Measurements from ENCODE around the gene TUFT1. TPM values are rescaled to one million over a fixed set of nuclear protein-coding genes. Genes with fewer than 3 reads are reported as not detected.
"Not testable (repeated sequence)": the region's sequence is repeated elsewhere in the genome, so short reads cannot be mapped to it uniquely, and the experiment has no call there.

TUFT1 gene
- total and polyA plus RNA-seq, 11 donors: 2.1 to 13.6 (median 4.3) TPM

DNA sequence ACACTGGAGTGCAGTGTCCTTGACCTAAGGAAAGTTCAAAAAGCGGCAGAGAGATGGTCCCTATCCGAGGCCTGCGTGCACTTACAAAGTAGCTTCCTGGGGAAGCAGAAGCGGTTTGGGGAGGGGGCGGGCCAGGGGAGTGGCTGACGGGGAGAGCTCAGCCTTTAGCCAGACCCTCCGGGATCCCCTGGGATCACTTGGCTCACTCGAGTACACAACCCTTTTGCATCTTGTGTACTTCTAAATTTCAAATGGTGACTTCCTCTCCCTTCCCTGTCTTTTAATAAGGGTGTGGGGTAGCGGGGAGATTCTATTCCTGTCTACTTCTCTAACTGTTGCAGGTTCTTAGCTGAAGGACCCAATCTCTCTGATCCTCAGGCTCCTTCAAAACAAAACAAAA lies 53.6 kb downstream of the TUFT1 start:
- WGBS, 4 donors: 15 to 23% (median 20%) methylated on average over 7 to 9 of the region's 9 CpGs
- DNase-seq (no peak), ATAC-seq (no peak)
- peak overlapping the region in 3 of 12 donors; percentile 5 to 18 (median 13) for H3K4me3 ChIP-seq
- H3K9me3 ChIP-seq: peaks cover 0 to 13% (median 1%) of the 10 kb centered on the region in 12 donors
- no peaks in the 10 kb centered on the region for H3K36me3 ChIP-seq
- H3K27ac ChIP-seq: no peak overlapping the region
- intact Hi-C loops (cut with DNase I): loop anchor here (1.0 to 10.0 kb wide), 8 partner anchors 139 to 244 kb away; partner anchors contain the start of genes C2CD4D (in 6 of the 10) and RORC (in 1 of the 10)
- peaks cover 0 to 7% (median 0%) of the 10 kb centered on the region in 12 donors for H3K4me1 ChIP-seq
- TF ChIP-seq, protein P1, sequence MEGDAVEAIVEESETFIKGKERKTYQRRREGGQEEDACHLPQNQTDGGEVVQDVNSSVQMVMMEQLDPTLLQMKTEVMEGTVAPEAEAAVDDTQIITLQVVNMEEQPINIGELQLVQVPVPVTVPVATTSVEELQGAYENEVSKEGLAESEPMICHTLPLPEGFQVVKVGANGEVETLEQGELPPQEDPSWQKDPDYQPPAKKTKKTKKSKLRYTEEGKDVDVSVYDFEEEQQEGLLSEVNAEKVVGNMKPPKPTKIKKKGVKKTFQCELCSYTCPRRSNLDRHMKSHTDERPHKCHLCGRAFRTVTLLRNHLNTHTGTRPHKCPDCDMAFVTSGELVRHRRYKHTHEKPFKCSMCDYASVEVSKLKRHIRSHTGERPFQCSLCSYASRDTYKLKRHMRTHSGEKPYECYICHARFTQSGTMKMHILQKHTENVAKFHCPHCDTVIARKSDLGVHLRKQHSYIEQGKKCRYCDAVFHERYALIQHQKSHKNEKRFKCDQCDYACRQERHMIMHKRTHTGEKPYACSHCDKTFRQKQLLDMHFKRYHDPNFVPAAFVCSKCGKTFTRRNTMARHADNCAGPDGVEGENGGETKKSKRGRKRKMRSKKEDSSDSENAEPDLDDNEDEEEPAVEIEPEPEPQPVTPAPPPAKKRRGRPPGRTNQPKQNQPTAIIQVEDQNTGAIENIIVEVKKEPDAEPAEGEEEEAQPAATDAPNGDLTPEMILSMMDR (IDR thresholded peaks at IDR 0.05): no peak
- TF ChIP-seq POLR2A (IDR thresholded peaks at IDR 0.05): no peak
- peaks cover 0 to 5% (median 0%) of the 10 kb centered on the region in 9 donors for H3K27me3 ChIP-seq

DNA sequence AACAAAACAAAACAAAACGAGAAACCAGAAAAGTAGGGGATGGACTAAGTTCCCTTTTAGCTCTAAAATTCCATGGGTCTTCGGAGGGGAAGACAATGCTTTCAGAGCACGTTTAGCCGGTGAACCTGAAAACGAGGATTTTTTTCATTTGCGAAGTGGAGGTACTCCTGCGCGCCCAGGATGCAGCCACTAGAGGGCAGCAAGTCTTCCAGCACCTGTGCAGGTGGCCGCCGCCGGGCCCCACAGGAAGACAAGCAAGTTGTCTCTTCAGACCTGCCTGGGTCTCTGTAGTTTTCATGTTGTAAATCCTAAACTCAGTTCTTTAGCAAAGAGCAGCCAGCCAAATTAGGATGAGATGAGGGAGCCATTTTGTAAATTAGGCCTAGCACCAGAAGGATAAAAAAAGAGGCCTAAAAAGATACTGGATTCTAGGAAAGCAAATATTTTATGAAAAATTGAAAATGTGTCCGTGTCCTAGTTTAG lies 54.1 kb downstream of the TUFT1 start:
- TF ChIP-seq, protein P1 (IDR thresholded peaks at IDR 0.05): peak; percentile 79 to 94 (median 88)
- TF ChIP-seq POLR2A (IDR thresholded peaks at IDR 0.05): no peak
- DNase-seq: peak; percentile 60 to 84 (median 71)
- ATAC-seq: peak in 3 of 4 donors; percentile 61 to 67 (median 62)
- intact Hi-C loops (cut with DNase I): loop anchor here (1.0 to 10.0 kb wide), 8 partner anchors 138 to 243 kb away; partner anchors contain the start of genes C2CD4D (in 6 of the 10) and RORC (in 1 of the 10)
- Histone ChIP-seq H3K9me3 (peaks cover 0 to 13% (median 1%) of the 10 kb centered on the region in 12 donors), H3K27me3 (peaks cover 0 to 5% (median 0%) of the 10 kb centered on the region in 9 donors), H3K27ac (no peak overlapping the region), H3K36me3 (no peaks in the 10 kb centered on the region), H3K4me3 (peak overlapping the region in 3 of 12 donors; percentile 5 to 18 (median 13)), H3K4me1 (peaks cover 0 to 7% (median 0%) of the 10 kb centered on the region in 12 donors)
- 6 to 9% (median 8%) methylated on average over 12 of the region's 12 CpGs for WGBS, 4 donors

- intact Hi-C loops (cut with DNase I): loop anchor here in 2 of 10 donors (5.0 to 10.0 kb wide), 3 partner anchors 152 to 241 kb away; partner anchors contain the start of genes C2CD4D (in 2 of the 2) and RORC (in 1 of the 2)
- TF ChIP-seq, protein P1 (IDR thresholded peaks at IDR 0.05): no peak
- TF ChIP-seq POLR2A (IDR thresholded peaks at IDR 0.05): no peak
- H3K9me3 ChIP-seq: peaks cover 0 to 4% (median 0%) of the 10 kb centered on the region in 12 donors
- ATAC-seq: no peak
- no peak overlapping the region for H3K27ac ChIP-seq
- no peaks in the 10 kb centered on the region for H3K36me3 ChIP-seq
- WGBS, 4 donors: 79 to 89% (median 84%) methylated on average over 5 of the region's 5 CpGs
- peaks cover 0 to 7% (median 0%) of the 10 kb centered on the region in 12 donors for H3K4me1 ChIP-seq
- H3K4me3 ChIP-seq: no peak overlapping the region
- DNase-seq: no peak
- H3K27me3 ChIP-seq: peaks cover 0 to 5% (median 0%) of the 10 kb centered on the region in 9 donors
These were observed 56.3 kb downstream of the TUFT1 start for GRCh38 chr1:151596166-151596953.

- ATAC-seq; intact Hi-C loops (cut with DNase I); DNase-seq; H3K36me3 ChIP-seq; H3K9me3 ChIP-seq; H3K4me1 ChIP-seq; H3K4me3 ChIP-seq; H3K27ac ChIP-seq; H3K27me3 ChIP-seq: not testable (repeated sequence)
- 80 to 87% (median 82%) methylated on average over 5 of the region's 5 CpGs for WGBS, 4 donors
These were observed 62.4 kb downstream of the TUFT1 start for GRCh38 chr1:151602550-151602949.

Measured in heart left ventricle (tissue), 16 donors.